Measurements from ENCODE around the gene B9D1. TPM values are rescaled to one million over a fixed set of nuclear protein-coding genes. Genes with fewer than 3 reads are reported as not detected.

B9D1 gene
- total RNA-seq, 1 donor from 2014 or later, result 19.8 TPM

DNA sequence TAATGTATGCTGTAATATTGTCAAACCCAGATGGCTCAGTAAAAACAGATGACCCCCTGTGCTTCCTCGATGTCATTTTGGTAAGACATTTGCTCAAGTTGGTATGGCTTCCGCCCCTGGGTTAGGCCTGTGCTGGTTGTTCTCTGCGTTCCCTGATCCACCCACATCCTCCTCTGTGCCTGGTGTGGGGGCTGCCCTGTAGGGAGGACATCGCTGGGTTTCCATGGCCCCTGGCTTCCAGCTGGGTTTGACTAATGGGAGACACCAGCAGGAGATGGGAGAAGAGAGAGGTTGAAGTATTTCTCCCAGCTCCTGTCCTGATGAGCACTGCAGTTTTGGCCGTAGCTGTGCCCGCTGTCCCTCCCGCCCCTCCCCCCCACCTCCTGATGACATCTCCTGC lies 28.9 kb upstream of the B9D1 start:
- intact Hi-C loops (cut with DNase I), result no loop called here
- ATAC-seq, result no peak
- DNase-seq (ENCODE audit: low spot score), result peak; percentile 27

DNA sequence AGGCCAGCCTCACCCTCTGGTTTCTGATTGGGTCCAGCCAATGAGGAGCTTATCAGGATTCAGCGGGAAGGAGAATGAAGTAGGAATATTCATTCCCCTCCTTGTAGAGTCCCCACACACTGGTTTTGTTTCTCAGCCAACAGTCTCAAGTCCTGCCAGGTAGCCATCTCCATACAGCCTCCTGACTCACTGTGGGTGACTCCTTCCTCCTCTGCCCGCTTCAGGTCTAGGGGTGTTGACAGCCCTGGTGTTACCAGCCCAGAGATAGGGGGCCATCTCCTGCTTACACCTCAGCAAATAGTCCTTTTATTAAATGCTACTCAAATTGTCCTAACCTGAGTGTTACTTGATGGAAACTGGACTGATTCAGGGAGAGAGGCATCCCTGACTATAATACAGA lies 28.4 kb upstream of the B9D1 start:
- DNase-seq (ENCODE audit: low spot score) (no peak), ATAC-seq (no peak)
- intact Hi-C loops (cut with DNase I), result no loop called here

DNA sequence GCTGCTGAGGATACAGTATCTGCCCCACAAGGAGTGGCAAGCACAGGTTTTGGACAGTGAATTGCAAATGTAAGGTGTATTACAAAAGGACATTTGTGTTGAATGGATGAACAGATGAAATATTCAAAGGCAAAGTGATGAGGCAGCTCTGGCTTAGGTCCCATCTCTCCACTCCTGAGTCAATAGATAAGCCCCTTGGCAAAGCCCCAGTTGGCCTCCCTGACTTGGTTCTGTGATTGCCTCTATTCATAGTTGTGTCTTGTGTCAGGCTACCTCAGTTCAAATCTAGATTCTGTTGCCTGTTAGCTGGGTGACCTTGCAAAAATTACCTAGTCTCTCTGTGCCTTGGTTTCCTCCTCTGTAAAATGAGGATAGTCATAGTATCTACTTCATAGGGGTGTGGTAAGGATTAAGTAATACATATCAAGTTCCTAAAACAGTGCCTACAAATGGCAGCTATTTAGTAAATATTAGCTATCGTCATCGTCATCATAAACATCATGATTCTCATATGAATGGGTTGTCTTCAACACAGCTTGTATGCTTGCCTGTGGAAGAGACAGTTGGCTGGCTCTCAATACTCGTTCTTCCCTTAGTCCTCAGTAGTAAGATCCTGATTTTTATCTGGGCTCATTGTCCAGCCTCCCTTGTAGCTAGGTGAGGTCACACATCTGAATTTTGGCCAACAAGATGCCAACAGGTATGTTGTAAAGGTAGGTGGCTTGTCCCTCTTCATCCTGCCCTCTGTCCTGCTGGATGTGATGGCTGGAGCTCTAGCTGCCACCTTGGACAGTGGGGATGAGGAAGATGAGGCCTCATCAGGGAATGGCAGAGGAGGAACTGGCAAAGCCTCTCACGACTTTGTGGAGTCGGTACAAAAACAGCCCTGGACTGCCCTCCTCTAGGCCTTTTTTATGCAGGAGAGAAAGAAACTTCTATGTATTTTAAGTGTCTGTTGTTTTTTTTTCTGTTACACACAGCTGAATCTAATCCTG lies 26.6 kb upstream of the B9D1 start:
- intact Hi-C loops (cut with DNase I), result no loop called here
- ATAC-seq (no peak), DNase-seq (ENCODE audit: low spot score) (peak; percentile 62)

DNA sequence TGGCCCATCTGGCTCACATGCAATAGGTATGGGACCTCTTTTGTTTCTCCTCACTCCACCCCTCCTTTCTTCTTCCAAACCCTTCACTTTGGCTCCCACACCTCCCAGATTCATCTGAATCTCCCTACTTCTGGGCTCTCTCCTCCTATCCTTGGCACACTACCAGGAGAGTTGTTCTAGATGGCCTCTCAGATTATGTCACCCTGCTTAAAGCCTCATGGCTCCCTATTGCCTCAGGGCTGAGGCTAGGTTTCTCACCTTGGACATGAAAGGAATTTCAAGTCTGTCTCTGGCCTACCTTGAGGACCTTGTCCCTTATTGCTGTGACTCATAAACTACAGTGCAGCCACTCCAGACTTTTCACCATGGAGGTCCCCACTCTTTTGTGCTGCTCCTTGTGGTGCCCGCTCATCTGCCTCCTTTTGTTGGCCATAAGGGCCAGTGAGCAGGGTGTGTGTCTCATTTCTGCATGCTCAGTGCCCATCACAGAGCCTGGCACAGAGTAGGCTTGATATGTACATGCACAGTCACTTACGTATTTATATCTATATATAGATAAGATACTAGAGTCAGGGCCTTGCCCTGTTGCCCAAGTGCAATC lies 25.5 kb upstream of the B9D1 start:
- intact Hi-C loops (cut with DNase I), result no loop called here
- DNase-seq (ENCODE audit: low spot score), result peak; percentile 45
- ATAC-seq, result peak; percentile 38

DNA sequence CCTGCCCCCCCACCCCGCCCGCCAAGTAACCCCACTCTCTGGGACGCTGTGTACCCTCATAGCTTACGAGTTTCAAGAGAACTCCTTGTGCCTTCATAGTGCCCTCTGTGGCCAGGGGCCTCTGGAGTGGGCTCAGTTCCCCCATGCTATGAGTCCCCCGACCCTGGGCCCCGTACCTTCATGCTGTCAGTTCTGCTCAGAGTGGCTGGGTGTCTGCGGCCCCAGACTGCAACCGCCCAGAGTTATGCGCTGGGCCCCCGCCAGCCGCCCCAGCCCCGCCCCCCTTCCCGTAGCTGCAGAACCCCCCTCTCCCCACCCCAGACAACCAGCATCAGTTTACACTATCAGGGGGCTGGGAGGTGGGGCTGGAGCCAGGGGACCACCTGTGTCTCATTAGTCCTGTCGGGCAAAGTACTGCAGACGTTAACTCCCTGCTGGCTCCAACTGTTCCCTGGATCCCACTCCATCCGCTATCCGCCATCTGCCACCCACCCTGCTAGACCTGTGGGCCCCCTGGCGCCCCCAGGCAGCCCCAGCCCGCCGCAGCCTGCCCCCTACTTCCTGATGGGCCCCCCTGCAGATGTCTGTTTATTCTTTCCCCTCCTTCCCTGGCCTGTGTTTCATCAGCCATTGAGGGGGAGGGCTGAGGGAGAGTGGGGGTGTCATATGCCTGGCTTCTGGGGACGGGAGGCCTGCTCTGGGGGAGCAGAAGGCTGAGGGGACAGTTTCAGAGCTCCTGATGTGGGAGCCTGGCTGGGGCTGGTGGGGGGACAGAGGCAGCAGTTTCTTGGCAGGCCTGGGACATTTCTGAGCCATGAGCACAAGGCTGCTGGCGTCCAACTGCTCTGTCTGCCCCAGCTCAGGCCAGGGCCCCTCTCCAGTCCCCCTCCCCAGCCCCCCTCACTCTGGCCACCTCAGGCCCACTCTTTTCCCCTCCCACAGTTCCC lies 24.7 kb upstream of the B9D1 start, which contains the start of gene MFAP4:
TSS of gene MFAP4 (minus strand) at position 217 of the 947 bp plus-strand sequence. CDS start at position 182, 35 bp downstream.
- DNase-seq (ENCODE audit: low spot score) (peak; percentile 81), ATAC-seq (peak; percentile 68)
- intact Hi-C loops (cut with DNase I), result no loop called here

DNA sequence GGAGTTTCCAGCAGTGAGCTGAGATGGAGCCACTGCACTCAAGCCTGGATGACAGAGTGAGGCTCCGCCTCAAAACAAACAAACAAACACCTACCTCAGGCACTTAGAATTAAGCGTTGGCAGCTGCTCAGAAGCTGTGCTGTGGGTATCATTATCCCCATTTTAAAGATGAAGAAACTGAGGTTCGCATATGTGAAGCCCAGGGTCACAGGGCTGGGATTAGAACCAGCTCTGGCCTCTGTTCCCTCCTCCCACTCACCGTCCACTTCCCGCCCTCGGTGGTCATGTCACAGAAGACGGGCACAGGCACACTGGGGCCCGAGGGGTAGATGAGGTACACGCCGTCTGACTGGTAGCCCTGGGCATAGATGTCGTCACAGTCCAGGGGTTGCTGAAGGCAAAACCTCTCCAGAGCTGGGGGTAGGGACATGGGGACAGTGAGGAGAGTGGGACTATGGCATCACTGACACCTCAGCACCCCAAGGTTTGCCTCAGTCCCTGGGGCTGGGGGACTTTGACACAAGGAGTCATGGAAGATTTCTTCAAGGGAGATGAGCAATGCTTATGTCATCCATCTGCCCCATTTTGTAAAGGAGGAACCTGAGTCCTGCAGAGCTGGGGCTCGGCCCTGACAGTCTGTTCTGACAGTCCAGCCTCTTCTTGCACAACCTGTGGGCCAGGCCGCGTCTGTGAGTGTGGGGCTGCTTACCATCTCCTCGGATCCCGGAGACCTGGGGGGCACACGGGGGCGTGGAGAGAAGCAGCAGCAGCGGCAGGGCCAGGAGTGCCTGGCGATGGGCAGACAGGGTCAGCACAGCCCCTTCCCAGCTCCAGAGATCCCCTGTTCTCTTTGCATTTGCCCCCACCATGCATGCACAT lies 23.8 kb upstream of the B9D1 start:
- ATAC-seq (peak; percentile 44), DNase-seq (ENCODE audit: low spot score) (peak; percentile 76)
- intact Hi-C loops (cut with DNase I), result no loop called here

DNA sequence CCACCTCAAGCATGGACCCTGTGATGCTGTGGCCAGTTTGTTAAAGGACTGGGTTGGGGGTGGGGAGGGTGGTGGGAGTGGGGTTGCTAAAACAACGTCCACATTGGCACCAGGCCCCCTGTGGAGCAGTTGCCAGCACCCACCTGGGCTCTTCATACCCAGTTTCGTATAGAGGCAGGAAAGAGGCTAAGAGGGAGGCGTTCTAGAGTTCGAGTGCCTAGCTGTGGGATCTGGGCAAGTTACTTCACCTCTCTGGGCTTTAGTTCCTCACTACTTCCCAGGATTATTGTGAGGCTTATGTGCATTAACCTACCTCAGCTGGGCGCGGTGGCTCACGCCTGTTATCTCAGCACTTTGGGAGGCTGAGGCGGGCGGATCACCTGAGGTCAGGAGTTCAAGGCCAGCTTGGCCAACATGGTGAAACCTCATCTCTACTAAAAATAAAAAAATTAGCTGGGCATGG lies 23.0 kb upstream of the B9D1 start:
- DNase-seq (ENCODE audit: low spot score) (peak; percentile 58), ATAC-seq (no peak)
- intact Hi-C loops (cut with DNase I), result no loop called here

DNA sequence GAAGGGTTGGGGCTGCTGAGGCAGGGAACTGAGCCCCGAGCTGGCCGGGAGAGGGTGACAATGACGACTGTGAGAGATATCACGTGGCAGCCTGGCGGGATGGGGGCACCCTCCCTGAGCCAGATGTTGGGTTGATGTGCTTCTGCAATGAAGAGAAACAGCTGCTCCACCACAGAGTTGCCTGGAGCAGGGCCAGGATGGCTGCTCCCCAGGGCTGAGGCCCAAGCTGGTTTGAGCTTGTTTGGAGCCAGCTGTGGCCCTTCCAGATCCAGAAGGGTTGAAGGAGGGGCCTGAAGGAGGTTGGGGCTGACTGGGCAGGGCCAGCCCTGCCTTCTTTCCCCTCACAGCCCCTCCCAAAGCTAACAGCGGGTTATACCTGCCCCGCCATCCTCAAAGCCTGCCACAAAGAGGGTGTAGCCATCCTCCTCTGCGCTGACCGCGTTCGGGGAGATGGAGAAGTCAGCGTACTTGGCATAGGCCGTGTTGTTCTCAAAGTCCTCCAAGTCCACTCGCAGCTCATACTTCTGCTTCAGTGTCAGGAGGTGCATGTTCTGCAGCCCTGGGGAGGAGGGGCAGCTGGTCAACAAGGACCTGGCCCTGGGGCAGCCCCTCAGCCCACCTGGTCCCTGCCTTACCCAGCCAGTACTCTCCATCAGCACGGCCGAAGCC lies 22.3 kb upstream of the B9D1 start:
- ATAC-seq (peak; percentile 83), DNase-seq (ENCODE audit: low spot score) (peak; percentile 95)
- intact Hi-C loops (cut with DNase I), result no loop called here

DNA sequence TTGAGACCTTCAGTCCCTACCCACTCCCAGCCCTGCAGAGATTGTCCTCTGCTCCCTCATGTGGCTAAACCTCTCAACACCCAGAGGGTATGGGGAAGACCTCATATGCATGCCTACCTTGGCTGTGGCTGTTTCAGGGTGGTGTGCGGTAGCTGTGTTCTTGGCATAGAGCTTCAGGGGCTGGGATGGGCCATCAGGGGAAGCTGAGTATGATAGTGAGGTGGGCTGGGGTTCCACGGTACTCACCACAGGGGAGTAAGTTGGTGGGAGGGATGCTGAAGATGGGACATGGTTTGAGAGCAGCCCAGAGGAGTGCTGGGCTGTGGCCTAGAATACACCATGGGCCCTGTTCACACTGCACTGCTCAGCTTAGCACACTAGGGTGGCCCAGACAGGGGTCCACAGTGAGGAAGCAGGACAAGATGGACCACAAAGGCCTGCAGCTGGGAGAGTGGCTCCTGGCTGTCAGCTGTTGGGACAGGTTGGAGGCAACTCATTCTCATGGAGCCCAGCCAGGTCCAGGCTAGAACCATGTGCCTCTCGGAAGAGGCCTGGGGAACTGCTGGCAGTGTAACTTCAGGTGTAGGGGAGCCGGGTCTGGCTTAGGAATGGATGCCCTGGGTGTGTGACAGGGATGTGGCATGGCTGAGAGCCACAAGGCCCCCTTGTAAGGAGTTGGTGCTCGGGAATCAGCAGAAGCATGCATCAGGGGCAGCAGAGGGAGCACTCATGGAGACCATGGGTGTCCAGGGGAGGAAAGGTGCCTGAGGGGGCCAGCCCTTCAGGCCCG lies 21.4 kb upstream of the B9D1 start:
- no peak for ATAC-seq
- peak; percentile 62 for DNase-seq (ENCODE audit: low spot score)
- intact Hi-C loops (cut with DNase I), result no loop called here

DNA sequence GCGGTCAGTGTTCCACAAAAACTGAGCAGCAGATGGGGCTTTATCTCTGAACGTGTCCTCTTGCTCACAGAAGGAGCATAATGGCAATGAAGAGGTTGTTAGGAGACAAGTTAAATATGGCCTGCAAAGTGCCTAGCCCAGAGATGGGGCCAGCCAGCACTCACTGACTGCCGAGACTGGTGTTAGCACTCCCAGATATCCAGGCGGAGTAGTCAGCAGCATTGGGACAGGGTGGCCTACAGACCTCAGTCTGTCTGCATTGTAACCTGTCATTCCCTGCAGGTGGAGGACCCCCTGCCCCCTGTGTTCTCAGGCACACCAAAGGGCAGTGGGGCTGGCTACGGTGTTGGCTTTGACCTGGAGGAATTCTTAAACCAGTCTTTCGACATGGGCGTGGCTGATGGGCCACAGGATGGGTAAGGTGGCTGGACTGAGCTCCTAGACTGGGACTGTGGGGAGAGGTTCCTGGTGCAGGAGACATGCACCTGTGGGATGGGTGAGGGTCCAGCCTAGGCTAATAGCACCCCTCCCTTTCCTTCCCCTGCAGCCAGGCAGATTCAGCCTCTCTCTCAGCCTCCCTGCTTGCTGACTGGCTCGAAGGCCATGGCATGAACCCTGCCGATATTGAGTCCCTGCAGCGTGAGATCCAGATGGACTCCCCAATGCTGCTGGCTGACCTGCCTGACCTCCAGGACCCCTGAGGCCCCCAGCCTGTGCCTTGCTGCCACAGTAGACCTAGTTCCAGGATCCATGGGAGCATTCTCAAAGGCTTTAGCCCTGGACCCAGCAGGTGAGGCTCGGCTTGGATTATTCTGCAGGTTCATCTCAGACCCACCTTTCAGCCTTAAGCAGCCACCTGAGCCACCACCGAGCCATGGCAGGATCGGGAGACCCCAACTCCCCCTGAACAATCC lies 20.3 kb upstream of the B9D1 start:
- DNase-seq (ENCODE audit: low spot score) (peak; percentile 55), ATAC-seq (no peak)
- intact Hi-C loops (cut with DNase I), result no loop called here

DNA sequence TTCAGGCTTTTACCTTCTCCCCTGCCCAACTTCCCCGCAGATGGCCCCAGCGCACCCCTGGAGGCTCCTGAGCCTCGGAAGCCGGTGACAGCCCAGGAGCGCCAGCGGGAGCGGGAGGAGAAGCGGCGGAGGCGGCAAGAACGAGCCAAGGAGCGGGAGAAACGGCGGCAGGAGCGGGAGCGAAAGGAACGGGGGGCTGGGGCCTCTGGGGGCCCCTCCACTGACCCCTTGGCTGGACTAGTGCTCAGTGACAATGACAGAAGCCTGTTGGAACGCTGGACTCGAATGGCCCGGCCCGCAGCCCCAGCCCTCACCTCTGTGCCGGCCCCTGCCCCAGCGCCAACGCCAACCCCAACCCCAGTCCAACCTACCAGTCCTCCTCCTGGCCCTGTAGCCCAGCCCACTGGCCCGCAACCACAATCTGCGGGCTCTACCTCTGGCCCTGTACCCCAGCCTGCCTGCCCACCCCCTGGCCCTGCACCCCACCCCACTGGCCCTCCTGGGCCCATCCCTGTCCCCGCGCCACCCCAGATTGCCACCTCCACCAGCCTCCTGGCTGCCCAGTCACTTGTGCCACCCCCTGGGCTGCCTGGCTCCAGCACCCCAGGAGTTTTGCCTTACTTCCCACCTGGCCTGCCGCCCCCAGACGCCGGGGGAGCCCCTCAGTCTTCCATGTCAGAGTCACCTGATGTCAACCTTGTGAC lies 19.4 kb upstream of the B9D1 start:
- intact Hi-C loops (cut with DNase I), result no loop called here
- no peak for ATAC-seq
- peak; percentile 55 for DNase-seq (ENCODE audit: low spot score)

DNA sequence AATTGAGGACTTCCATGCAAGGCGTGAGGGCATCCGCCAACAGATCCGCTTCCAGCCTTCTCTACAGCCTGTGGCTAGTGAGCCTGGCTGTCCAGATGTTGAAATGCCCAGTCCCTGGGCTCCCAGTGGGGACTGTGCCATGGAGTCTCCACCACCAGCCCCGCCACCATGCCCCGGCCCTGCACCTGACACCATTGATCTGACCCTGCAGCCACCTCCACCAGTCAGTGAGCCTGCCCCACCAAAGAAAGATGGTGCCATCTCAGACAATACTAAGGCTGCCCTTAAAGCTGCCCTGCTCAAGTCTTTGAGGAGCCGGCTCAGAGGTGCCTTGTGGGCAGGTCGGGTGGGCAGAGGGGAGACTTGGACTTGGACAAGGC lies 18.8 kb upstream of the B9D1 start:
- DNase-seq (ENCODE audit: low spot score) (peak; percentile 54), ATAC-seq (no peak)
- intact Hi-C loops (cut with DNase I), result no loop called here

DNA sequence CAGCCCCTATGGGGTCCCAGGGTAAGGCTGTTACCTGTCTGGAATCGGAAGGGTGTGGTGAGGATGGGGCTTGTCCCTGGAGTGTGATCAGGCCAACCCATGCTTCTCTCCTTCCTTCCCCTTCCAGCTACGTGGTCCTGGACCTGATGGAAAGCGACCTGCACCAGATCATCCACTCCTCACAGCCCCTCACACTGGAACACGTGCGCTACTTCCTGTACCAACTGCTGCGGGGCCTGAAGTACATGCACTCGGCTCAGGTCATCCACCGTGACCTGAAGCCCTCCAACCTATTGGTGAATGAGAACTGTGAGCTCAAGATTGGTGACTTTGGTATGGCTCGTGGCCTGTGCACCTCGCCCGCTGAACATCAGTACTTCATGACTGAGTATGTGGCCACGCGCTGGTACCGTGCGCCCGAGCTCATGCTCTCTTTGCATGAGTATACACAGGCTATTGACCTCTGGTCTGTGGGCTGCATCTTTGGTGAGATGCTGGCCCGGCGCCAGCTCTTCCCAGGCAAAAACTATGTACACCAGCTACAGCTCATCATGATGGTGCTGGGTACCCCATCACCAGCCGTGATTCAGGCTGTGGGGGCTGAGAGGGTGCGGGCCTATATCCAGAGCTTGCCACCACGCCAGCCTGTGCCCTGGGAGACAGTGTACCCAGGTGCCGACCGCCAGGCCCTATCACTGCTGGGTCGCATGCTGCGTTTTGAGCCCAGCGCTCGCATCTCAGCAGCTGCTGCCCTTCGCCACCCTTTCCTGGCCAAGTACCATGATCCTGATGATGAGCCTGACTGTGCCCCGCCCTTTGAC lies 18.2 kb upstream of the B9D1 start:
- ATAC-seq, result no peak
- peak; percentile 60 for DNase-seq (ENCODE audit: low spot score)
- intact Hi-C loops (cut with DNase I), result no loop called here

DNA sequence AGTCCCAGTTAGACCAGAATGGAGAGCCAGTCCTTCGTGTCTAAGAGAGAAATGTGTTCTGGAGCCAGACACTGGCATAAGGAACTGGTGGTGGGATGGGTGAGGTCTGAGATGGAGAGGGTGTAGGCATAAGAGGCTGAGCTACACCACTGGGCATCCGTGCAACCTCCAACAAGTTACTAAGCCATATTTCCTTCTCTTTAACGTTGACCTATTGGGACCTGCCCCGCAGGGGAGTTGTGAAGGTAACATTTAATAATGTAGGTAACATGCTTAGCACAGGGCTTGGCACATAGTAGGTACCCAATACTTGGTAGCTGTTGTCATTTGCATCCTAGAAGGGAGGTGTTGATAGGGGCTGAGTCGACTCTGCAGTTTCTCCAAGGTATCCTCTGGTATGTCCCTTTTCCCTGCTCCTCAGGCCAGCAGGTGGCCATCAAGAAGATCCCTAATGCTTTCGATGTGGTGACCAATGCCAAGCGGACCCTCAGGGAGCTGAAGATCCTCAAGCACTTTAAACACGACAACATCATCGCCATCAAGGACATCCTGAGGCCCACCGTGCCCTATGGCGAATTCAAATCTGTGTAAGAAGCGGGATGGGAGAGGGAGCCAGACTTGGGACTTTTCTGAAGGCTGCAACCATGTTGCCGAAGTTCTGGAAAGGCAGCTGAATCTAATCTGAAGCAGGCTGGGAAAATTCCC lies 17.0 kb upstream of the B9D1 start:
- DNase-seq (ENCODE audit: low spot score), result no peak
- intact Hi-C loops (cut with DNase I), result no loop called here
- no peak for ATAC-seq
